Endothelial cell (in vitro differentiated cells): ENCODE measurements around the gene POTEJ. TPM values are rescaled to one million over a fixed set of nuclear protein-coding genes. Genes with fewer than 3 reads are reported as not detected.
"Not testable (repeated sequence)": the region's sequence is repeated elsewhere in the genome, so short reads cannot be mapped to it uniquely, and the experiment has no call there.

Source experiments
- DNase-seq: peaks from one replicate; pipeline ENCODE4 v3.0.0; 2021; ENCODE audit warnings: low spot score
- H3K27ac Mint-ChIP-seq: one replicate; pipeline ENCODE4 v1.8.0; 2021; ENCODE audit warnings: mixed read lengths, inconsistent platforms; ENCODE audit not compliant: unreplicated experiment
- H3K27me3 Mint-ChIP-seq: one replicate; pipeline ENCODE4 v1.8.0; 2021; ENCODE audit warnings: mild to moderate bottlenecking, moderate library complexity, mixed read lengths, inconsistent platforms; ENCODE audit not compliant: unreplicated experiment
- H3K36me3 Mint-ChIP-seq: one replicate; pipeline ENCODE4 v1.8.0; 2021; ENCODE audit warnings: mild to moderate bottlenecking, low read depth, mixed read lengths, inconsistent platforms; ENCODE audit not compliant: unreplicated experiment
- H3K4me1 Mint-ChIP-seq: one replicate; pipeline ENCODE4 v1.8.0; 2021; ENCODE audit warnings: mild to moderate bottlenecking, mixed read lengths, inconsistent platforms; ENCODE audit not compliant: unreplicated experiment
- H3K4me3 Mint-ChIP-seq: one replicate; pipeline ENCODE4 v1.8.0; 2021; ENCODE audit warnings: mild to moderate bottlenecking, mixed read lengths, inconsistent platforms; ENCODE audit not compliant: unreplicated experiment
- H3K9me3 Mint-ChIP-seq: one replicate; pipeline ENCODE4 v1.8.0; 2021; ENCODE audit warnings: mixed read lengths, inconsistent platforms; ENCODE audit not compliant: unreplicated experiment
- total RNA-seq: library from RNA; stranded (reverse); fragmentation: NEBNext Ultra II Directional; extraction: Animal tissue kit (Norgen Biotek cat#: 25700); gene quantifications from one replicate; pipeline ENCODE4 v1.2.1, GENCODE V29; 2021; ENCODE audit not compliant: unreplicated experiment

POTEJ gene
- total RNA-seq, 1 donor from 2014 or later: not detected

- not testable (repeated sequence) for H3K36me3 Mint-ChIP-seq, H3K4me1 Mint-ChIP-seq, H3K9me3 Mint-ChIP-seq, H3K27ac Mint-ChIP-seq, H3K4me3 Mint-ChIP-seq, H3K27me3 Mint-ChIP-seq
- DNase-seq: peak; percentile 73
Measured at GRCh38 chr2:130693474-130693873, 82.2 kb downstream of the POTEJ start.

GRCh38 chr2:130703250-130703649, 92.0 kb downstream of the POTEJ start:
- H3K27me3 Mint-ChIP-seq, H3K4me1 Mint-ChIP-seq, DNase-seq, H3K27ac Mint-ChIP-seq, H3K4me3 Mint-ChIP-seq, H3K36me3 Mint-ChIP-seq, H3K9me3 Mint-ChIP-seq: not testable (repeated sequence)

Other genes starting within 250 kb of the POTEJ start
- gene POTEI, start 102.1 kb upstream of the POTEJ start, total RNA-seq: 0.15 TPM
- gene CFC1B, start 90.2 kb upstream of the POTEJ start, total RNA-seq: not detected
- 1.2 TPM for gene CFC1, start 11.9 kb upstream of the POTEJ start, total RNA-seq
- gene GPR148, start 117.6 kb downstream of the POTEJ start, total RNA-seq: not detected
- 0.18 TPM for gene AMER3, start 144.1 kb downstream of the POTEJ start, total RNA-seq
- gene ARHGEF4, start 225.5 kb downstream of the POTEJ start, total RNA-seq: 10.3 TPM